Measurements from ENCODE around the gene CTNNA2. TPM values are rescaled to one million over a fixed set of nuclear protein-coding genes. Genes with fewer than 3 reads are reported as not detected.

CTNNA2 gene
- total RNA-seq, 1 experiment from 2014 or later = not detected

DNA sequence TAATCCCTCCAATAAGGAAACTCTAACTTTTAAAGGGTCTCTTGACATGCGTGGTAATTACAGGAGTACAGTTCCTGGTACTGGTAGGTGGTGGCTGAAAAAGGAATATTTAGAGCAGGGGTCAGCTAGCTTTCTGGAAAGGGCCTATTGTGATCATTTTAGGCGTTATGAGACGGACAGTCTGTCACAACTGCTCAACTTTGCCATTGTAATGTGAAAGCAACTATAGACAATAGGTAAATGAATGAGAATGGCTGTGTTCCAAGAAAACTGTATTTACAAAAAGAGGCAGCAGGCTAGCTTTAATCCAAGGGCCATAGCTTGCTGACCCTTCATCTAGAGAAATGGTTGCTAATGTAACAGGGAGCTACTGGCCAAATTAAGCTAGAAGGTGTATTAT, 969.4 kb downstream of the CTNNA2 start:
- intact Hi-C loops (cut with micrococcal nuclease; ENCODE audit: unreplicated experiment) = no loop called here
- CTCF ChIA-PET = no interaction called here
- no TSS peak for BruUV-seq (replicated peaks)

DNA sequence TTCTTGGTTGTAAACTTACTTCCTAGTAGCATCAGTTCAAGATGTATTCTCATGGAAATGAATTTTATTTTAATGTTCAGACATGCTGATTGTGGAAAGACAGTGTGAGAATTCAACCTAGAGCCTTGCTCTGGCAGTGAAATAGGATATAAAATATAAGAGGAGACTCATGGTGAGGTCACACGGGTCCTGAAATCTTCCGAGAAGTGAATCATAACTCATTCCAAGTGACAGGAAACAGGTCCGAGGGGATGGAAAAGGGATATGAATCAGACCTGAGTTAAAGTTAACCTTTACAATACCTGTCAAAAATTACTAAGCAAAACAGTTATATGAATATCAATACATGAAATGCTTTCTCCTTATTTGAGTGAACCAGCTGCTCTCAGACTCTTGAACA, 976.9 kb downstream of the CTNNA2 start:
- Histone ChIP-seq H3F3A (ENCODE audit: insufficient read depth, low read depth) (no peaks in the 10 kb centered on the region), H3K4me3 (no peak overlapping the region), H3K27ac (no peak overlapping the region), H4K20me1 (ENCODE audit: insufficient read depth) (no peaks in the 10 kb centered on the region; the same call in 1 of the 2 replicates), H3K9me3 (ENCODE audit: insufficient read depth, low read depth) (no peaks in the 10 kb centered on the region), H3K36me3 (ENCODE audit: low read depth) (no peaks in the 10 kb centered on the region), H3K79me2 (ENCODE audit: low read depth) (no peaks in the 10 kb centered on the region), H3K27me3 (ENCODE audit: insufficient read depth, low read depth) (no peaks in the 10 kb centered on the region; the same call in 1 of the 2 replicates), H3K4me2 (0 out of 2 replicates have a peak overlapping the region, but pooled peaks have one; percentile 6), H3K4me1 (replicated peaks; ENCODE audit: insufficient read depth) (peaks cover 8% of the 10 kb centered on the region; the same call in 1 of the 2 replicates), H3K9me2 (ENCODE audit: insufficient read depth) (no peaks in the 10 kb centered on the region), H2AFZ (no peak overlapping the region; the same call in 1 of the 2 replicates)
- no TSS peak for BruUV-seq (replicated peaks)
- intact Hi-C loops (cut with micrococcal nuclease; ENCODE audit: unreplicated experiment) = no loop called here
- CTCF ChIA-PET = no interaction called here
- DNase-seq = no peak
- POLR2A ChIA-PET (ENCODE audit: unreplicated experiment) = no interaction called here
- TF ChIP-seq, protein P1, sequence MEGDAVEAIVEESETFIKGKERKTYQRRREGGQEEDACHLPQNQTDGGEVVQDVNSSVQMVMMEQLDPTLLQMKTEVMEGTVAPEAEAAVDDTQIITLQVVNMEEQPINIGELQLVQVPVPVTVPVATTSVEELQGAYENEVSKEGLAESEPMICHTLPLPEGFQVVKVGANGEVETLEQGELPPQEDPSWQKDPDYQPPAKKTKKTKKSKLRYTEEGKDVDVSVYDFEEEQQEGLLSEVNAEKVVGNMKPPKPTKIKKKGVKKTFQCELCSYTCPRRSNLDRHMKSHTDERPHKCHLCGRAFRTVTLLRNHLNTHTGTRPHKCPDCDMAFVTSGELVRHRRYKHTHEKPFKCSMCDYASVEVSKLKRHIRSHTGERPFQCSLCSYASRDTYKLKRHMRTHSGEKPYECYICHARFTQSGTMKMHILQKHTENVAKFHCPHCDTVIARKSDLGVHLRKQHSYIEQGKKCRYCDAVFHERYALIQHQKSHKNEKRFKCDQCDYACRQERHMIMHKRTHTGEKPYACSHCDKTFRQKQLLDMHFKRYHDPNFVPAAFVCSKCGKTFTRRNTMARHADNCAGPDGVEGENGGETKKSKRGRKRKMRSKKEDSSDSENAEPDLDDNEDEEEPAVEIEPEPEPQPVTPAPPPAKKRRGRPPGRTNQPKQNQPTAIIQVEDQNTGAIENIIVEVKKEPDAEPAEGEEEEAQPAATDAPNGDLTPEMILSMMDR (conservative IDR thresholded peaks at IDR 0.05) = no peak
- no peak for TF ChIP-seq EZH2 (IDR thresholded peaks at IDR 0.05; ENCODE audit: low read depth)

More for the DNA sequence above, 969.4 kb downstream of the CTNNA2 start:
- no peak for DNase-seq
- no peak overlapping the region for H3K27ac ChIP-seq
- POLR2A ChIA-PET (ENCODE audit: unreplicated experiment) = no interaction called here
- no peak overlapping the region for H3K4me2 ChIP-seq
- H3K27me3 ChIP-seq (ENCODE audit: insufficient read depth, low read depth) = no peaks in the 10 kb centered on the region; the same call in 1 of the 2 replicates
- H2AFZ ChIP-seq = no peak overlapping the region
- H4K20me1 ChIP-seq (ENCODE audit: insufficient read depth) = no peaks in the 10 kb centered on the region
- H3K36me3 ChIP-seq (ENCODE audit: low read depth) = no peaks in the 10 kb centered on the region
- no peaks in the 10 kb centered on the region for H3K4me1 ChIP-seq (replicated peaks; ENCODE audit: insufficient read depth)
- no peak overlapping the region for H3K4me3 ChIP-seq
- no peak for TF ChIP-seq EZH2 (IDR thresholded peaks at IDR 0.05; ENCODE audit: low read depth)
- TF ChIP-seq, protein P1 (conservative IDR thresholded peaks at IDR 0.05) = no peak
- H3F3A ChIP-seq (ENCODE audit: insufficient read depth, low read depth) = no peaks in the 10 kb centered on the region
- no peaks in the 10 kb centered on the region for H3K9me3 ChIP-seq (ENCODE audit: insufficient read depth, low read depth)
- H3K9me2 ChIP-seq (ENCODE audit: insufficient read depth) = no peaks in the 10 kb centered on the region
- H3K79me2 ChIP-seq (ENCODE audit: low read depth) = no peaks in the 10 kb centered on the region

DNA sequence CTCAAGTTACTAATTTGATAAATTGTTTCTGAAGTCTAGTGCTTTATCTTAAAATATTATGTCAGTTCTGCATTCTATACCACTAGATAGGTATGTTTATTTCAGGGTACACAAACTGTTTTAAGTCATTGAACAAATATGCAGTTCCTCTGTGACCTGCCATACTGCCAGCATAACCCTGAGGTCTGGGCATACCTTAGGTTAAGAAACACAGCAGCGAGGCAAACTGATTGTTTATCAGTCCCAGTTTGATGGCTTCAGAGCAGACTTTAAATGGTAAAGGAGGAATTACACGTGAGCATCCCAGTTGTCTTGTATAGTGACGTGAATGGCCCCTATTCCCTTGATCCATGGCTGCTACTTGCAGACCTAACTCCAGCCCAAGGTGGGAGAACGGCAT, 978.1 kb downstream of the CTNNA2 start:
- intact Hi-C loops (cut with micrococcal nuclease; ENCODE audit: unreplicated experiment) = no loop called here
- ChIA-PET POLR2A (ENCODE audit: unreplicated experiment) (no interaction called here), CTCF (no interaction called here)
- no peaks in the 10 kb centered on the region; the same call in 1 of the 2 replicates for H4K20me1 ChIP-seq (ENCODE audit: insufficient read depth)
- no peaks in the 10 kb centered on the region for H3F3A ChIP-seq (ENCODE audit: insufficient read depth, low read depth)
- H3K9me3 ChIP-seq (ENCODE audit: insufficient read depth, low read depth) = no peaks in the 10 kb centered on the region
- BruUV-seq (replicated peaks) = no TSS peak
- no peak overlapping the region for H3K4me2 ChIP-seq
- no peak overlapping the region for H3K27ac ChIP-seq
- no peak overlapping the region for H2AFZ ChIP-seq
- no peaks in the 10 kb centered on the region for H3K27me3 ChIP-seq (ENCODE audit: insufficient read depth, low read depth)
- peaks cover 8% of the 10 kb centered on the region; the same call in 1 of the 2 replicates for H3K4me1 ChIP-seq (replicated peaks; ENCODE audit: insufficient read depth)
- no peaks in the 10 kb centered on the region for H3K36me3 ChIP-seq (ENCODE audit: low read depth)
- TF ChIP-seq EZH2 (IDR thresholded peaks at IDR 0.05; ENCODE audit: low read depth) = no peak
- TF ChIP-seq, protein P1 (conservative IDR thresholded peaks at IDR 0.05) = no peak
- no peaks in the 10 kb centered on the region for H3K79me2 ChIP-seq (ENCODE audit: low read depth)
- H3K9me2 ChIP-seq (ENCODE audit: insufficient read depth) = no peaks in the 10 kb centered on the region
- DNase-seq = no peak
- H3K4me3 ChIP-seq = no peak overlapping the region

All from PC-9 (cell line).